Endothelial cell (in vitro differentiated cells): ENCODE data around the gene GRID1. TPM values are rescaled to one million over a fixed set of nuclear protein-coding genes. Genes with fewer than 3 reads are reported as not detected.

ENCODE experiments used
- DNase-seq: peaks from one replicate; pipeline ENCODE4 v3.0.0; 2021; ENCODE audit warnings: low spot score
- H3K27ac Mint-ChIP-seq: one replicate; pipeline ENCODE4 v1.8.0; 2021; ENCODE audit warnings: mixed read lengths, inconsistent platforms; ENCODE audit not compliant: unreplicated experiment
- H3K27me3 Mint-ChIP-seq: one replicate; pipeline ENCODE4 v1.8.0; 2021; ENCODE audit warnings: mild to moderate bottlenecking, moderate library complexity, mixed read lengths, inconsistent platforms; ENCODE audit not compliant: unreplicated experiment
- H3K36me3 Mint-ChIP-seq: one replicate; pipeline ENCODE4 v1.8.0; 2021; ENCODE audit warnings: mild to moderate bottlenecking, low read depth, mixed read lengths, inconsistent platforms; ENCODE audit not compliant: unreplicated experiment
- H3K4me1 Mint-ChIP-seq: one replicate; pipeline ENCODE4 v1.8.0; 2021; ENCODE audit warnings: mild to moderate bottlenecking, mixed read lengths, inconsistent platforms; ENCODE audit not compliant: unreplicated experiment
- H3K4me3 Mint-ChIP-seq: one replicate; pipeline ENCODE4 v1.8.0; 2021; ENCODE audit warnings: mild to moderate bottlenecking, mixed read lengths, inconsistent platforms; ENCODE audit not compliant: unreplicated experiment
- H3K9me3 Mint-ChIP-seq: one replicate; pipeline ENCODE4 v1.8.0; 2021; ENCODE audit warnings: mixed read lengths, inconsistent platforms; ENCODE audit not compliant: unreplicated experiment
- total RNA-seq: library from RNA; stranded (reverse); fragmentation: NEBNext Ultra II Directional; extraction: Animal tissue kit (Norgen Biotek cat#: 25700); gene quantifications from one replicate; pipeline ENCODE4 v1.2.1, GENCODE V29; 2021; ENCODE audit not compliant: unreplicated experiment
- TF ChIP-seq, protein P1 (sequence below): fragments of 200-600 bp; sonication (generic); IDR thresholded peaks from one replicate; pipeline ENCODE4 v1.5.0; 2021; ENCODE audit warnings: antibody characterized with exemption; ENCODE audit not compliant: unreplicated experiment

Gene GRID1
- total RNA-seq, 1 donor from 2014 or later: 0.26 TPM

DNA sequence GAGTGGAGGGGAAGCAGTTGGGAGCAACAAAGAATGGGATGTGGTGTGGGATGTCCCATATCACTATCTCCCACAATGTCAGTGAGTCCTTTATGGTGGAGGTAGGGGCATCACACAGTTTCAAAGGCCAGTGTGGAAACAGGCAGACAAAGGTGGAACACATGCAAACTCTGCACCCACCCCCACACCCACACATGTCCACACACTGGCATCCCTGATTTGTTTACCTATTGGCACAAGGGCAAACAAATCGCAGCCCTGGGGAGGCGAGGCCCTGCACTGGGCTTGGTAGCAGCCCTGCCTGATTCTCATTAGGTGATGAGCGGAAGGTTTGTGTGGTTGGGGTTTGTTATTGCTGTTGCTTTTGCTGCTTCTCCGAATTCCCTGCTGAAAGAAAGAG is 243.3 kb downstream of the GRID1 start:
- Mint-ChIP-seq H3K4me3 (no peak overlapping the region), H3K27ac (no peak overlapping the region), H3K4me1 (peaks cover 2% of the 10 kb centered on the region), H3K27me3 (peaks cover 4% of the 10 kb centered on the region), H3K9me3 (no peaks in the 10 kb centered on the region), H3K36me3 (no peaks in the 10 kb centered on the region)
- TF ChIP-seq, protein P1, sequence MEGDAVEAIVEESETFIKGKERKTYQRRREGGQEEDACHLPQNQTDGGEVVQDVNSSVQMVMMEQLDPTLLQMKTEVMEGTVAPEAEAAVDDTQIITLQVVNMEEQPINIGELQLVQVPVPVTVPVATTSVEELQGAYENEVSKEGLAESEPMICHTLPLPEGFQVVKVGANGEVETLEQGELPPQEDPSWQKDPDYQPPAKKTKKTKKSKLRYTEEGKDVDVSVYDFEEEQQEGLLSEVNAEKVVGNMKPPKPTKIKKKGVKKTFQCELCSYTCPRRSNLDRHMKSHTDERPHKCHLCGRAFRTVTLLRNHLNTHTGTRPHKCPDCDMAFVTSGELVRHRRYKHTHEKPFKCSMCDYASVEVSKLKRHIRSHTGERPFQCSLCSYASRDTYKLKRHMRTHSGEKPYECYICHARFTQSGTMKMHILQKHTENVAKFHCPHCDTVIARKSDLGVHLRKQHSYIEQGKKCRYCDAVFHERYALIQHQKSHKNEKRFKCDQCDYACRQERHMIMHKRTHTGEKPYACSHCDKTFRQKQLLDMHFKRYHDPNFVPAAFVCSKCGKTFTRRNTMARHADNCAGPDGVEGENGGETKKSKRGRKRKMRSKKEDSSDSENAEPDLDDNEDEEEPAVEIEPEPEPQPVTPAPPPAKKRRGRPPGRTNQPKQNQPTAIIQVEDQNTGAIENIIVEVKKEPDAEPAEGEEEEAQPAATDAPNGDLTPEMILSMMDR: no peak
- no peak for DNase-seq

DNA sequence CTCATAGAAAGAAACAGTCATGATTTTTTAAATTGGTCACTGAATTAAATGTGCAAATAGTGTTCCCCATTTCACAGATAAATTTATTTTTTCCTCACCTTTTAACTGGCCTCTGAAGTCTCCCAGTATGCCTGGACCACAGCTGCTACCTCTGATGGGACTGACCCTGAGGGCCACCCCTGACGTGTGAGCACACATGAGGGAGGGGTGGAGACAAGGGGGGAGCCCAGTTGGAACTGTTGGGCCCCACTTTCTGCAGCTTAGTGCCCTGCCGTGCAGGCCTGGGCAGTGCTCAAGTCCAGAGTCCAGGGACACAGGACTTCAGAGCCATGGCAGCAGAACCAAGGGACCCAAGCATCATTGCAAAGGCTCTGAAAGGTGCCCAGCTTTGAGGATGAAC is 243.9 kb downstream of the GRID1 start:
- H3K36me3 Mint-ChIP-seq: no peaks in the 10 kb centered on the region
- no peaks in the 10 kb centered on the region for H3K9me3 Mint-ChIP-seq
- no peak overlapping the region for H3K4me3 Mint-ChIP-seq
- no peak for DNase-seq
- H3K27me3 Mint-ChIP-seq: peaks cover 4% of the 10 kb centered on the region
- TF ChIP-seq, protein P1: no peak
- H3K27ac Mint-ChIP-seq: no peak overlapping the region
- H3K4me1 Mint-ChIP-seq: peaks cover 2% of the 10 kb centered on the region

DNA sequence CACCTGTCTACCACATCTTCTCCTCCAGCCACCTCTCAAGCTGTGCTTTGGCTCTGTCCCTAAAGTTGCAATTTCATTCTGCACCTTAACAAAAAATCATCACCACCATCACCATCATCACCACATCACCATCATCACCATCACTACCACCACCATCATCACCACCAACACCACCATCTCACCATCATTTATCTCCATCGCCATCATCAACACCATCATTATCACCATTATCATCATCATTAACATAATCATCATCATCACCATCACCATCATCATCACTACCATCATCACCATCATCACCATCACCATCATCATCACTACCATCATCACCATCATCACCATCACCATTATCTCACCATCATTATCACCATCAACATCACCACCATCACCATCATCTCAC is 245.4 kb downstream of the GRID1 start:
- TF ChIP-seq, protein P1: no peak
- Mint-ChIP-seq H3K36me3 (no peaks in the 10 kb centered on the region), H3K9me3 (no peaks in the 10 kb centered on the region), H3K4me3 (no peak overlapping the region), H3K27me3 (peaks cover 4% of the 10 kb centered on the region), H3K27ac (no peak overlapping the region), H3K4me1 (peaks cover 2% of the 10 kb centered on the region)
- no peak for DNase-seq

DNA sequence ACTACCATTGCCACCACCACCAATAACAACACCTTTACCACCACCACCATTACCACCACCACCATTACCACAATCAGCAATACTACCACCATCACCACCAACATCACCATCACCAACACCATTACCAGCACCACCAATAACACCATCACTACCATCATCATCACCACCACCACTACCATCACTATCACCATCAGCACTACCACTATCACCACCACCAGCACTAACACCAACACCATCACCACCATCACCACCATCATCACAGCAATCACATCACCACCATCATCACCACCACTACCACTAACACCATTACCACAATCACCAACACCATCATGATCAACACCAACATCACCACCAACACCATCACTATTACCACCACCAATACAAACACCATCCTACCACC is 249.5 kb downstream of the GRID1 start:
- TF ChIP-seq, protein P1: no peak
- DNase-seq: no peak
- Mint-ChIP-seq H3K27ac (no peak overlapping the region), H3K4me1 (peaks cover 2% of the 10 kb centered on the region), H3K36me3 (no peaks in the 10 kb centered on the region), H3K9me3 (no peaks in the 10 kb centered on the region), H3K27me3 (peaks cover 1% of the 10 kb centered on the region), H3K4me3 (no peak overlapping the region)

DNA sequence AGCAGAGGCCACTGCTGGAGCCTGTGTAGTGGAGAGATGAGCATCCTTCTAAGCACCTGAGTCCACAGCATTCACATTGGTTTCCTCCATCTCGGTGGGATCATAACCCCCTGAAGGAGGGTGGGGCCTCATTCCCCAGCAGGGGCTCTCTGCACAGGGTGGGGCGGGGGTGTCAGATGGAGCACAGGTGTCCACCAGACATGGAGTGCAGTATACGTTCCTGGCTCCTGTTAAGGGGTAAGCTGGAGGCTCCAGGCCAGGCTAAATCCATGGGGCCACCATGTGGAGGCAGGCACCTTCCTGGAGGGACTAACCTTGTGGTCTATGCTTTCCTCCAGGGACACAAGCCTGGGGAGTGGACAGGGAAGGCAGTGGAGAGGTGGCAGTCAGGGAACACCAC is 252.6 kb downstream of the GRID1 start:
- Mint-ChIP-seq H3K9me3 (no peaks in the 10 kb centered on the region), H3K4me1 (peaks cover under 1% of the 10 kb centered on the region), H3K36me3 (no peaks in the 10 kb centered on the region), H3K27ac (no peak overlapping the region), H3K27me3 (peaks cover 1% of the 10 kb centered on the region), H3K4me3 (no peak overlapping the region)
- TF ChIP-seq, protein P1: no peak
- no peak for DNase-seq
